OCI-LY1 (cell line): ENCODE data around the gene OR4Q2.

ENCODE experiments used
- EZH2 ChIP-seq: fragments of 200-600 bp; sonication (generic), shearing (Covaris generic); IDR thresholded peaks from 2 replicates; pipeline ENCODE4 v1.8.0; 2017; ENCODE audit warnings: borderline replicate concordance, mixed run types, mild to moderate bottlenecking, antibody characterized with exemption, low read length, moderate library complexity, mixed read lengths
- TF ChIP-seq, protein P1 (sequence below): fragments of 200-600 bp; sonication (generic), shearing (Covaris generic); IDR thresholded peaks from 2 replicates; pipeline ENCODE4 v1.5.1; 2017; ENCODE audit warnings: mild to moderate bottlenecking, antibody characterized with exemption, low read length, moderate library complexity, mixed read lengths

DNA sequence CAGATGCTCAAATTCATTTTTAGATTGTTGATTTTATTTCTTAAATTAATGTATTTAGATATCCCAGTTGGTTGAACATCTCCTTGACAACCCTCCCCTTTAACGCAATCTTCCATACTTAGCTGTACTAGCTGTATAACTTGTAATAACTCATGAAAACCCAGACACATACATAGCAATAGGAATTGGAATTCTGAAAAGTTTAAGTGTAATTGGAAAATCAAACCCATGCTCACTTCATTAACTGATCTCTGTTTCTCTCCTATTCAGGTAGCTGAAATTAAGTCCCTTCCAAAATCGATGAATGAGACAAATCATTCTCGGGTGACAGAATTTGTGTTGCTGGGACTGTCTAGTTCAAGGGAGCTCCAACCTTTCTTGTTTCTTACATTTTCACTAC is 26.7 kb upstream of the OR4Q2 start, which contains the start of gene OR4K15:
- TF ChIP-seq, protein P1, sequence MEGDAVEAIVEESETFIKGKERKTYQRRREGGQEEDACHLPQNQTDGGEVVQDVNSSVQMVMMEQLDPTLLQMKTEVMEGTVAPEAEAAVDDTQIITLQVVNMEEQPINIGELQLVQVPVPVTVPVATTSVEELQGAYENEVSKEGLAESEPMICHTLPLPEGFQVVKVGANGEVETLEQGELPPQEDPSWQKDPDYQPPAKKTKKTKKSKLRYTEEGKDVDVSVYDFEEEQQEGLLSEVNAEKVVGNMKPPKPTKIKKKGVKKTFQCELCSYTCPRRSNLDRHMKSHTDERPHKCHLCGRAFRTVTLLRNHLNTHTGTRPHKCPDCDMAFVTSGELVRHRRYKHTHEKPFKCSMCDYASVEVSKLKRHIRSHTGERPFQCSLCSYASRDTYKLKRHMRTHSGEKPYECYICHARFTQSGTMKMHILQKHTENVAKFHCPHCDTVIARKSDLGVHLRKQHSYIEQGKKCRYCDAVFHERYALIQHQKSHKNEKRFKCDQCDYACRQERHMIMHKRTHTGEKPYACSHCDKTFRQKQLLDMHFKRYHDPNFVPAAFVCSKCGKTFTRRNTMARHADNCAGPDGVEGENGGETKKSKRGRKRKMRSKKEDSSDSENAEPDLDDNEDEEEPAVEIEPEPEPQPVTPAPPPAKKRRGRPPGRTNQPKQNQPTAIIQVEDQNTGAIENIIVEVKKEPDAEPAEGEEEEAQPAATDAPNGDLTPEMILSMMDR: no peak
- TF ChIP-seq EZH2: no peak
